ENCODE results near the gene NTRK1. TPM values are rescaled to one million over a fixed set of nuclear protein-coding genes. Genes with fewer than 3 reads are reported as not detected.

Gene NTRK1
- 0.31 TPM for total RNA-seq

DNA sequence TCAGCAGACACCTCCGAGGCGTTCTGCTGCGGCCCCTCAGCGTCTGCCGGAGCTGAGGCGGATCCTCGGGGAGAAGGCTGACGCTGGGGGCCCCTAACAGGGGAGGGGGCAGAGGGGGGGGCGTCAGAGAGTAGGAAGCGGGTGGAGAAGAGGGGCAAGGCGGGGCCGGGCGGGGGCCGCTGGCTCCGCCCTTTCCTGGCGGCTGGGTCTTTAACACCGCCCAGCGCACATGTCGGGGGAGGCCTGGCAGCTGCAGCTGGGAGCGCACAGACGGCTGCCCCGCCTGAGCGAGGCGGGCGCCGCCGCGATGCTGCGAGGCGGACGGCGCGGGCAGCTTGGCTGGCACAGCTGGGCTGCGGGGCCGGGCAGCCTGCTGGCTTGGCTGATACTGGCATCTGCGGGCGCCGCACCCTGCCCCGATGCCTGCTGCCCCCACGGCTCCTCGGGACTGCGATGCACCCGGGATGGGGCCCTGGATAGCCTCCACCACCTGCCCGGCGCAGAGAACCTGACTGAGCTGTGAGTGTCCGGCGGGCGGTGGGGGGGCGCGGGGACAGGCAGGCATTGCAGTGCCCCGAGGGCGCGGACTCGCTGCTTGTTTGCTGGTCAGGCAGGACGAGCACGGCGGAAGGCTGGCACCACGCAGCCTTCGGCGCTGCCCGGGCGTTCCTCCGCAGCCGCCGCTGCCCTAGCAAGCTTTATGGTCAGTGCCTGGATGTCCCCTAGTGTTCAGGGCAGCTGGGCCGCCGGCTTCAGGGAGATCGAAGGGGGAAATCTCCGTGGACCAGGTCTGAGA lies at the start of gene NTRK1:
NTRK1 (plus strand) TSS at position 238 of the 796 bp plus-strand sequence; CDS start at position 308, 70 bp downstream.

DNA sequence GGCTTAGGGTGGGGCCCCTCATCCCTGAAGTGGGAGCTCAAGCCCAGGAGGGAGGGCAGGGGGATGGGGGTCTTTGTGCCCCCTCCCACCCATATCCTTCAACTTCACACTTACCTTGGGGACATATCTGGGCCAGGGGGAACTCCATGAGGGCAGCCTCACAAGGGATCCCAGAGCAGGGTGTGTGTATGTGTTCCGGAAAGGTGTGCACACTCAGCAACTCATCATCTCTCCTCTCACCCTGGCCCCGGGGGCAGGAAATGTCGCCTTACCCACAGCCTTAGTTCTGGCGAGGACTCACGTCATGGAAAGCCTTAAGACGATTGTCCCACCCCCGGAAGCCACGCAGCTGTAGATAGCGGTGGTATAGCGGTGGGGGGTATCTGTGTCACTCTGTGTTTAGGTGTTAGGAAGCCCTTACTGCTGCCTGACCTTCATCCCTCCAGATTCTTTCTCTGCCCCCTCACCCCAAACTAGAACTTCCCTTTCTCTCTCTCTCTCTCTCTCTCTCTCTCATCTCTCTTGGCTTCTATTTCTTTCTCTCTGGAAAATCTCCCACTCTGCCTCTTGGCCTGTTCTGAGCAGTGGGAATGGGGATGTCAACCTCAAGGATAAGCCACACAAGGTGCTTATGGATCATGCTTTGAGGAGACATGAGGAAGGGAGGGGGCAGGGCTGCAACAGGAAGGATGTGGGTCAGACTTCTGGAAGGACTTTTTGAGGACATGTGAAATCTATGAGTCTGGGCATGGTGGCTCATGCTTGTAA lies 43.9 kb upstream of the NTRK1 start, which contains the start of gene SH2D2A:
SH2D2A (minus strand) TSS at position 288 of the 768 bp plus-strand sequence; CDS start at position 148, 140 bp downstream.

DNA sequence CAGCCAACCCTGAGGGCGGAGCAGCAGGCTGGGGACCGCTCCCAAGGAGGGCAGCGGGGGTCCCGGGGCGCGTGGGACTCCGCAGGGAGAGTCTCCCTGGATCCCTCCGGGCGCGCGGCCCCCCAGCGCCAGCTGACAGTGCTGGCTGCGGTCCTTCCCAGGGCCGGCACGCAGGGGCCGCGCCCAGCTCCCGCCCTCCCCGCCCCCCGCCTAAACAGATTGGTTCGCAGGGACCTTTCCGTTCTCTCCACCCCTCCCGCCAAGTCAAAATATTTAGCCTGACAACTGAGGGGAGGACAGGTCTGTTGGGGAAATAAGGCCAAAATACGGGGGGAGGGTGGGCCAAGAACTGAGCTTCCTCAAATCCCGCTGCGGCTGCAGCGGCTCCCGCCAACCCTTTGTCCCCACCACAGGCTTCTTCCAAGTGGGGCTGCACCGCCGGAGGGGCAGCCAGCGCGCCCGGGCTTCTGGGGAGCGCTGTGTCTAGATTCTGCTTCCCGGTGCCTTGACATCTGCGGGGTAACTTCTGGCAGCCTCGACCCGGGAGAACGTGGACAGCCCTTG lies 1.6 kb upstream of the NTRK1 start, which contains the start of gene INSRR:
INSRR (minus strand) TSS at position 159 of the 564 bp plus-strand sequence. CDS start 496 bp downstream, outside the sequence.

DNA sequence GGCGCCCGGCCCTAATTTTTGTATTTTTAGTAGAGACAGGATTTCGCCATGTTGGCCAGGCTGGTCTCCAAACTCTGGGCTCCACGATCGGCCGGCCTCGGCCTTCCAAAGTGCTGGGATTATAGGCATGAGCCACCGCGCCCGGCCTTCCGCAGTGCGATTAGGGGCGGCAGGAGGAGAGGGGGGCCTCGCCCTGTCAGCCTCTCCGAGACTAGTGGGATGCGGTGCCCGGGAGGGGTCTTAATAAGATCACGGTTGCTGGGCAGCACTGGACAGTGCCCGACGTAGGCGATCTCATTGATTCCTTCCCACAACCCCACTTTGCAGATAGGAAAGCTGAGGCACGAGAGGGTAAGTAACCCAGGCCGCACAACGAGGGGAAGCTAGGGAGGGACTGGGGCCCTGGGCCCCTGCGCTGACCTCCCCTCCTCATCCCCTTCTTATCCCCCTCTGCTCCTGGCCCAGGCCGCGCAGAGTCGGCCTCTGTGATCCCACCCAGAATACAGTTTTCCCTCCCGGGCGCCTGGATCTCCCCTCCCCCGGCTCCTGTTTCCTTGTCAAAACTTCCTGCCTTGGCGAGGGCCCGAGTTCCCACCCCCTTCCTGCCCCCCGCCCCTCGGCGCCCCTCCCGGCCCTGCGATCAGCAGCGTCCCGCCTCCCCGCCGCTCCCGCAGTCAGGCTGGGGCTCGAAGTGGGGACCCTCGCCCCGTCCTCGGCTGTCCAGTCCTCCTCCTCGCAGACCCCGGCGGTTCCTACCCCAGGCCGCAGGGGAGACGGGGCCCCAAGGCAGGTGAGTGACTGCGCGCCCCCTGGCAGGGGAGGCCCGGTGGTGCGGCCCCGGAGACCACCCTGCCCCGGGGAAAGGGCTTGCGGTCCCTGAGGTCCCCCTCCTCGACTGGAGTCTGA lies 32.6 kb downstream of the NTRK1 start, which contains the start of gene PEAR1:
PEAR1 (plus strand) TSS at position 671 of the 906 bp plus-strand sequence. CDS start 10,209 bp downstream, outside the sequence.

DNA sequence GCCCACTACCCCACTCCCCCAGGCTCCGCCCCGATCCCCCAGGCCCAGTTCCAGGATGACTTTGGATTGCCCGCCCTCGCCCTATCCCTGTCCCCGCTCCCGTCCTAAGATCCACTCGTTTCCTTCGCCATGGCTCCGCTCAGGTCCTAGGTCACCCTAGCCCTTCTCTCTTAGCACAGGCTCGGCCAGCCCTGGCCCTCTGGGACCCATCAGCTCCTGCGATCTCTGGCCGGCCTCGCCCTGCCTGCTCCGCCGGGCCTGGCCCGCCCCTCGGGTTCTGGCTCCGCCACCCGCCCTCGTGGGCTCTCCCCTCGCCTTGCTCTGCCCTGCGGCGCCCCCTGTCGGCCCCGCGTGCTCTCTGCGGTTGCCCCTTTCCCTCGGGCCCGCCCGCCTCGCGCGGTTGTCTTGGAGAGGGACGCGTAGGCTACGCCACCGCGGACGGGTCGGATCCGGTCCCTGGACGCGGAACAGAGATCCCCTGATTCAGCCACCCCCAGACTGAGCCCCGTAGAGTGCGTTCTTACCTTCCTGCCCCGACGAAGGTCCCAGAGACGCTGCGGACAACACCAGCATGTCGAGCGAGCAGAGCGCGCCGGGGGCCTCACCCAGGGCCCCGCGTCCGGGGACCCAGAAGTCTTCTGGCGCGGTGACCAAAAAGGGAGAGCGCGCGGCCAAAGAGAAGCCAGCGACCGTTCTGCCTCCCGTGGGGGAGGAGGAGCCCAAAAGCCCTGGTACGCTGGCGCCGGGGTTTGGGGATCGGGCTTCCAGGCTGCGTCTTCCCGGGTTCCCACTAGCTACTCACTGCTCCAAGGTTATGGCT lies 59.8 kb downstream of the NTRK1 start, which contains the start of gene LRRC71:
LRRC71 (plus strand) TSS at position 400 of the 820 bp plus-strand sequence; CDS start at position 572, 172 bp downstream.

Other genes with a start within 250 kb of the NTRK1 start
- 1.3 TPM for gene HAPLN2, start 241.4 kb upstream of the NTRK1 start, total RNA-seq
- 94.8 TPM for gene BCAN, start 218.7 kb upstream of the NTRK1 start, total RNA-seq
- gene NES, start 183.5 kb upstream of the NTRK1 start, total RNA-seq, result 29.7 TPM
- 1.9 TPM for gene CRABP2, start 155.3 kb upstream of the NTRK1 start, total RNA-seq
- gene METTL25B, start 132.4 kb upstream of the NTRK1 start, total RNA-seq, result 11.6 TPM
- gene ISG20L2, start 132.1 kb upstream of the NTRK1 start, total RNA-seq, result 14.1 TPM
- gene MRPL24, start 119.8 kb upstream of the NTRK1 start, total RNA-seq, result 9.7 TPM
- 68.5 TPM for gene HDGF, start 109.2 kb upstream of the NTRK1 start, total RNA-seq
- gene PRCC, start 93.3 kb upstream of the NTRK1 start, total RNA-seq, result 27.9 TPM
- not detected for gene SH2D2A, start 44.0 kb upstream of the NTRK1 start, total RNA-seq
- 0.31 TPM for gene INSRR, start 1.7 kb upstream of the NTRK1 start, total RNA-seq
- gene PEAR1, start 32.9 kb downstream of the NTRK1 start, total RNA-seq, result 0.94 TPM
- not detected for gene LRRC71, start 59.8 kb downstream of the NTRK1 start, total RNA-seq
- gene ARHGEF11, start 184.9 kb downstream of the NTRK1 start, total RNA-seq, result 85.1 TPM
- not detected for gene ETV3L, start 238.9 kb downstream of the NTRK1 start, total RNA-seq

All from parietal lobe (tissue), 1 donor.